A549 (cell line): ENCODE results near the gene RPLP2. TPM values are rescaled to one million over a fixed set of nuclear protein-coding genes. Genes with fewer than 3 reads are reported as not detected.

Experiments used
- ATAC-seq, 2 experiments: fragments of 200-7000 bp in 1 of 2; fragments of >200 bp in 1 of 2; cut with Nextera tagmentation in 1 of 2; cut with Tn5 transposase in 1 of 2; 3 replicates each; pipeline versions ENCODE4 v1.8.0 to v1.9.1; 2018 to 2020; ENCODE audit warnings: mild to moderate bottlenecking in 1 of 2, moderate library complexity in 1 of 2
- CTCF ChIA-PET: fragments of 300-600 bp; sonication (Branson Sonifier 250); formaldehyde crosslinking; extraction: SDS; loops from one replicate; lab custom pipeline; 2021; ENCODE audit warnings: antibody characterized with exemption, inconsistent platforms; lab: Yijun Ruan, JAX
- POLR2A ChIA-PET: fragments of 350-600 bp; formaldehyde crosslinking; extraction: SDS; loops from one replicate; lab custom pipeline; 2021; ENCODE audit warnings: antibody characterized with exemption, inconsistent platforms; lab: Yijun Ruan, JAX
- DNase-seq, 2 experiments: peaks; one replicate each; pipeline versions ENCODE4 v3.0.0 to v3.0.0-alpha.2; 2011 to 2016; ENCODE audit warnings: low read depth in 1 of 2, low spot score in 1 of 2
- FAIRE-seq: peaks from 2 replicates; lab custom pipeline; 2011; peaks lifted over from hg19 to GRCh38; lab: Jason Lieb, UNC
- H3K27ac ChIP-seq, 2 experiments: fragments of >200 bp; sonication (Bioruptor Twin); formaldehyde crosslinking; 3 replicates each; pipeline ENCODE4 v1.5.1; 2016 to 2017
- H3K4me1 ChIP-seq: fragments of >200 bp; sonication (Bioruptor Twin); formaldehyde crosslinking; 3 replicates; pipeline ENCODE4 v1.6.1; 2016
- H3K4me2 ChIP-seq: fragments of >200 bp; sonication (Bioruptor Twin); formaldehyde crosslinking; 3 replicates; pipeline ENCODE4 v1.6.1; 2016
- H3K4me3 ChIP-seq: fragments of >200 bp; sonication (Bioruptor Twin); formaldehyde crosslinking; 3 replicates; pipeline ENCODE4 v1.5.1; 2016
- H3K9me3 ChIP-seq: fragments of >200 bp; sonication (Bioruptor Twin); formaldehyde crosslinking; 3 replicates; pipeline ENCODE4 v1.6.1; 2016
- BHLHE40 ChIP-seq: IDR thresholded peaks from 2 replicates; pipeline ENCODE4 v1.6.1; 2012; ENCODE audit warnings: low read depth, low read length, inconsistent platforms
- CEBPB ChIP-seq, 2 experiments: fragments of >200 bp in 1 of 2; sonication (Bioruptor Twin) in 1 of 2; formaldehyde crosslinking in 1 of 2; IDR thresholded peaks; 2 replicates each; pipeline ENCODE4 v1.6.1; 2012 to 2016
- CTCF ChIP-seq: fragments of >200 bp; sonication (Bioruptor Twin); formaldehyde crosslinking; IDR thresholded peaks from 3 replicates; pipeline ENCODE4 v1.5.1; 2016
- EHF ChIP-seq: fragments of 250-450 bp; sonication (Bioruptor Pico); IDR thresholded peaks from 2 replicates; pipeline ENCODE4 v1.5.0; 2020; ENCODE audit warnings: mild to moderate bottlenecking
- EHMT2 ChIP-seq: fragments of 200-600 bp; sonication (generic); IDR thresholded peaks from 2 replicates; pipeline ENCODE4 v1.6.1; 2016; ENCODE audit warnings: antibody characterized with exemption, low read depth, mild to moderate bottlenecking, moderate library complexity
- ELK1 ChIP-seq: fragments of 150-350 bp; IDR thresholded peaks from 2 replicates; pipeline ENCODE4 v1.6.1; 2014; ENCODE audit warnings: low read depth, mild to moderate bottlenecking, low read length
- EP300 ChIP-seq, 2 experiments: fragments of >200 bp; sonication (Bioruptor Twin); formaldehyde crosslinking; IDR thresholded peaks; 2 replicates in 1 of 2; 3 replicates in 1 of 2; pipeline ENCODE4 v1.6.1; 2016 to 2017
- FOSB ChIP-seq: fragments of 250-450 bp; sonication (Bioruptor Pico); IDR thresholded peaks from 2 replicates; pipeline ENCODE4 v1.5.0; 2020; ENCODE audit warnings: mild to moderate bottlenecking, moderate library complexity
- FOSL2 ChIP-seq, 2 experiments: fragments of 450-650 bp in 1 of 2; fragments of >200 bp in 1 of 2; sonication (Bioruptor Twin) in 1 of 2; formaldehyde crosslinking; IDR thresholded peaks; 2 replicates each; pipeline versions ENCODE4 v1.5.0 to v1.6.1; 2016 to 2020; ENCODE audit warnings: mild to moderate bottlenecking in 1 of 2, moderate library complexity in 1 of 2
- HES2 ChIP-seq: fragments of >200 bp; sonication (Bioruptor Twin); formaldehyde crosslinking; IDR thresholded peaks from 2 replicates; pipeline ENCODE4 v1.6.1; 2016
- HOXA7 ChIP-seq: fragments of 250-450 bp; sonication (Bioruptor Pico); IDR thresholded peaks from 2 replicates; pipeline ENCODE4 v1.5.0; 2020; ENCODE audit warnings: mild to moderate bottlenecking, moderate library complexity
- HOXB13 ChIP-seq: fragments of 250-450 bp; sonication (Bioruptor Pico); IDR thresholded peaks from 2 replicates; pipeline ENCODE4 v1.5.0; 2020; ENCODE audit warnings: low read depth, mild to moderate bottlenecking, moderate library complexity
- JUN ChIP-seq, 2 experiments: fragments of >200 bp; sonication (Bioruptor Twin); formaldehyde crosslinking; IDR thresholded peaks; 2 replicates in 1 of 2; 3 replicates in 1 of 2; pipeline ENCODE4 v1.6.1; 2016 to 2017
- KDM5A ChIP-seq: fragments of 200-600 bp; sonication (generic); IDR thresholded peaks from 2 replicates; pipeline ENCODE4 v1.6.1; 2016; ENCODE audit warnings: antibody characterized with exemption, mild to moderate bottlenecking
- MAX ChIP-seq: IDR thresholded peaks from 2 replicates; pipeline ENCODE4 v1.6.1; 2012
- NFE2L2 ChIP-seq: fragments of 150-350 bp; conservative IDR thresholded peaks from 2 replicates; pipeline ENCODE4 v1.6.1; 2014; ENCODE audit warnings: low read length
- NPAS2 ChIP-seq: fragments of 250-450 bp; sonication (Bioruptor Pico); IDR thresholded peaks from 2 replicates; pipeline ENCODE4 v1.8.0; 2022; ENCODE audit warnings: mild to moderate bottlenecking, moderate library complexity, borderline replicate concordance
- PBX3 ChIP-seq: IDR thresholded peaks from 2 replicates; pipeline ENCODE4 v1.6.1; 2012
- POLR2A ChIP-seq: IDR thresholded peaks from 2 replicates; pipeline ENCODE4 v1.6.1; 2012; ENCODE audit warnings: mild to moderate bottlenecking, low read length
- RAD21 ChIP-seq, 2 experiments: fragments of >200 bp in 1 of 2; sonication (Bioruptor Twin) in 1 of 2; formaldehyde crosslinking in 1 of 2; IDR thresholded peaks in 1 of 2; conservative IDR thresholded peaks in 1 of 2; 2 replicates in 1 of 2; 3 replicates in 1 of 2; pipeline ENCODE4 v1.6.1; 2012 to 2018; ENCODE audit warnings: inconsistent platforms in 1 of 2
- RARB ChIP-seq: fragments of 250-450 bp; sonication (Bioruptor Pico); IDR thresholded peaks from 2 replicates; pipeline ENCODE4 v1.8.0; 2021; ENCODE audit warnings: mild to moderate bottlenecking, moderate library complexity
- RCOR1 ChIP-seq: fragments of 150-350 bp; IDR thresholded peaks from 2 replicates; pipeline ENCODE4 v1.6.1; 2014; ENCODE audit warnings: antibody characterized with exemption, low read length, low read depth
- RFX5 ChIP-seq: fragments of 450-650 bp; IDR thresholded peaks from 2 replicates; pipeline ENCODE4 v1.7.1; 2014; ENCODE audit warnings: antibody characterized with exemption, mild to moderate bottlenecking, moderate library complexity
- SMC3 ChIP-seq: fragments of >200 bp; sonication (Bioruptor Twin); formaldehyde crosslinking; IDR thresholded peaks from 3 replicates; pipeline ENCODE4 v1.6.1; 2018; ENCODE audit warnings: inconsistent platforms
- TFCP2L1 ChIP-seq: fragments of 250-450 bp; sonication (Bioruptor Pico); IDR thresholded peaks from 2 replicates; pipeline ENCODE4 v1.5.0; 2021; ENCODE audit warnings: mild to moderate bottlenecking
- TP53 ChIP-seq: fragments of 250-450 bp; sonication (Bioruptor Pico); IDR thresholded peaks from 2 replicates; pipeline ENCODE4 v1.5.0; 2021; ENCODE audit warnings: mild to moderate bottlenecking, moderate library complexity
- WGBS: methylation state at CpG from one replicate; pipeline ENCODE4 v1.1.6; 2017; ENCODE audit errors: missing lambda C conversion rate; 5-methylcytosine and 5-hydroxymethylcytosine counted together
- polyA plus RNA-seq, 4 experiments: library from polyadenylated mRNA; depleted of rRNA in 3 of 4; stranded (reverse); fragments of >200 nt; fragmentation: RNase III in 1 of 4; extraction: RNeasy Plus Mini Kit Qiagen cat#74134 plus additional on column Dnase treatment in 1 of 4; gene quantifications; 2 replicates in 3 of 4; 3 replicates in 1 of 4; pipeline ENCODE4 v1.2.3, GENCODE V29; 2011 to 2017
- TF ChIP-seq, protein P1 (sequence below): IDR thresholded peaks from 2 replicates; pipeline ENCODE4 v1.6.1; 2012; ENCODE audit warnings: low read depth, borderline replicate concordance
- TF ChIP-seq, protein P2 (sequence below): fragments of 250-450 bp; sonication (Bioruptor Pico); IDR thresholded peaks from 2 replicates; pipeline ENCODE4 v1.5.0; 2021; ENCODE audit warnings: mild to moderate bottlenecking, moderate library complexity, borderline replicate concordance

The RPLP2 gene
- polyA plus RNA-seq, 2 of the 4 experiments (the other 2 are of a cell fraction), result 1,493 to 2,508 TPM

DNA sequence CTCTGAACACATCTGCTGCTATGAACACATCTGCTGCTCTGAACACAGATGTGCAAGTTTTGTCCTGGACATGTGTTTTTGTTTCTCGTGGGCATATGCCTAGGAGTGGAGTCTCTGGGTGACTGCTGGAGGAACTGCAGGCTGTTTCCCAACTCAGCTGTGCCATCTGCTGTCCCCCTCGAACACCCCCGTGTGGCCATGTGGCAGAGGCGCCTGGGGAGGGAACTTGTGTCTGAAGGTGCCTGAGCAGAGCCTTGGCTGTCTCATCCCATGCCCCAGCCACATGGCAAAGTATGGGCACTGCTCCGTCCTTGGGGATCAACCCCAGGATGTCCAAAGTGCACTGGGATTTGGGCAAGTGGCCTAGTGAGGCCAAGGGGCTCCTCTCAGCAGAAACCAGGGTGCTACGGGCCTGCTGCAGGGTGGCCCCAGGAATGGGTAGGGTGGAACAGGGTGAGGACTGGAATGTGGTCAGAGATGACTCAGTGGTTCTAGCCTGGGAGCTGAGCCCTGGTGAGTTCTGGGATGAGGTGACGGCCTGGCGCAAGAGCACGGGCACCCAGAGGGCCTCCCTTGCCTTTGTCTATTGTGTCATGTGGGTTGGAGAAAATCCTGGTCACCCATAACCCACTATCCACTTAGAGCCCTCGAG, 47.2 kb upstream of the RPLP2 start:
- Histone ChIP-seq H3K9me3 (no peaks in the 10 kb centered on the region), H3K4me3 (no peak overlapping the region), H3K4me1 (peaks cover 29% of the 10 kb centered on the region), H3K4me2 (peak overlapping the region; percentile 45), H3K27ac (peak overlapping the region; percentile 61 to 81)
- WGBS, result 39% methylated on average over 6 of the region's 10 CpGs
- peak; percentile 71 to 83 for DNase-seq
- FAIRE-seq, result no peak
- peak; percentile 63 to 66 for ATAC-seq
- CTCF ChIA-PET, result interaction anchor here (1.0 to 5.4 kb wide), 7 partner anchors 8 to 66 kb away, joined by 3 to 32 read pairs (median 6); partner anchors contain the start of genes TALDO1 and TMEM80
- TF ChIP-seq EHMT2 (no peak), RCOR1 (no peak), BHLHE40 (no peak), MAX (peak; percentile 80), SMC3 (peak; percentile 23; the same call in 1 of the 3 replicates), FOSL2 (IDR thresholded peaks at IDR 0.05) (no peak), FOSL2 (CRISPR knock-in tag; IDR thresholded peaks at IDR 0.05) (peak; percentile 69), EHF (no peak), HES2 (no peak), TP53 (CRISPR knock-in tag) (no peak), CEBPB (IDR thresholded peaks at IDR 0.05) (peak in 1 of 2 experiments; percentile 22; a peak in 1 of 4 replicates), RAD21 (conservative IDR thresholded peaks at IDR 0.05 in 1 of 2, IDR thresholded peaks at IDR 0.05 in 1 of 2) (no peak; a peak in 1 of 5 replicates), PBX3 (peak; percentile 70), CTCF (peak; percentile 24; the same call in 1 of the 3 replicates), HOXA7 (CRISPR knock-in tag) (no peak), ELK1 (no peak), RFX5 (no peak), JUN (IDR thresholded peaks at IDR 0.05) (peak in 1 of 2 experiments; percentile 18; a peak in 2 of 5 replicates), HOXB13 (no peak), NPAS2 (CRISPR knock-in tag) (no peak), KDM5A (no peak), NFE2L2 (no peak), TFCP2L1 (CRISPR knock-in tag) (no peak), FOSB (CRISPR knock-in tag) (no peak), POLR2A (no peak), RARB (no peak), EP300 (IDR thresholded peaks at IDR 0.05) (no peak)
- TF ChIP-seq, protein P1, sequence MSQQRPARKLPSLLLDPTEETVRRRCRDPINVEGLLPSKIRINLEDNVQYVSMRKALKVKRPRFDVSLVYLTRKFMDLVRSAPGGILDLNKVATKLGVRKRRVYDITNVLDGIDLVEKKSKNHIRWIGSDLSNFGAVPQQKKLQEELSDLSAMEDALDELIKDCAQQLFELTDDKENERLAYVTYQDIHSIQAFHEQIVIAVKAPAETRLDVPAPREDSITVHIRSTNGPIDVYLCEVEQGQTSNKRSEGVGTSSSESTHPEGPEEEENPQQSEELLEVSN, result no peak
- TF ChIP-seq, protein P2, sequence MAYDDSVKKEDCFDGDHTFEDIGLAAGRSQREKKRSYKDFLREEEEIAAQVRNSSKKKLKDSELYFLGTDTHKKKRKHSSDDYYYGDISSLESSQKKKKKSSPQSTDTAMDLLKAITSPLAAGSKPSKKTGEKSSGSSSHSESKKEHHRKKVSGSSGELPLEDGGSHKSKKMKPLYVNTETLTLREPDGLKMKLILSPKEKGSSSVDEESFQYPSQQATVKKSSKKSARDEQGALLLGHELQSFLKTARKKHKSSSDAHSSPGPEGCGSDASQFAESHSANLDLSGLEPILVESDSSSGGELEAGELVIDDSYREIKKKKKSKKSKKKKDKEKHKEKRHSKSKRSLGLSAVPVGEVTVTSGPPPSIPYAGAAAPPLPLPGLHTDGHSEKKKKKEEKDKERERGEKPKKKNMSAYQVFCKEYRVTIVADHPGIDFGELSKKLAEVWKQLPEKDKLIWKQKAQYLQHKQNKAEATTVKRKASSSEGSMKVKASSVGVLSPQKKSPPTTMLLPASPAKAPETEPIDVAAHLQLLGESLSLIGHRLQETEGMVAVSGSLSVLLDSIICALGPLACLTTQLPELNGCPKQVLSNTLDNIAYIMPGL (CRISPR knock-in tag), result no peak
- POLR2A ChIA-PET, result interaction anchor here (2.1 kb wide), 1 partner anchor 8 kb away, joined by 5 read pairs; no protein-coding TSS in a partner anchor
